Measurements from ENCODE around the gene STK32C. TPM values are rescaled to one million over a fixed set of nuclear protein-coding genes. Genes with fewer than 3 reads are reported as not detected.
"Not testable (repeated sequence)": the region's sequence is repeated elsewhere in the genome, so short reads cannot be mapped to it uniquely, and the experiment has no call there.

The STK32C gene
- total RNA-seq, 1 experiment from 2014 or later = 5.5 TPM

DNA sequence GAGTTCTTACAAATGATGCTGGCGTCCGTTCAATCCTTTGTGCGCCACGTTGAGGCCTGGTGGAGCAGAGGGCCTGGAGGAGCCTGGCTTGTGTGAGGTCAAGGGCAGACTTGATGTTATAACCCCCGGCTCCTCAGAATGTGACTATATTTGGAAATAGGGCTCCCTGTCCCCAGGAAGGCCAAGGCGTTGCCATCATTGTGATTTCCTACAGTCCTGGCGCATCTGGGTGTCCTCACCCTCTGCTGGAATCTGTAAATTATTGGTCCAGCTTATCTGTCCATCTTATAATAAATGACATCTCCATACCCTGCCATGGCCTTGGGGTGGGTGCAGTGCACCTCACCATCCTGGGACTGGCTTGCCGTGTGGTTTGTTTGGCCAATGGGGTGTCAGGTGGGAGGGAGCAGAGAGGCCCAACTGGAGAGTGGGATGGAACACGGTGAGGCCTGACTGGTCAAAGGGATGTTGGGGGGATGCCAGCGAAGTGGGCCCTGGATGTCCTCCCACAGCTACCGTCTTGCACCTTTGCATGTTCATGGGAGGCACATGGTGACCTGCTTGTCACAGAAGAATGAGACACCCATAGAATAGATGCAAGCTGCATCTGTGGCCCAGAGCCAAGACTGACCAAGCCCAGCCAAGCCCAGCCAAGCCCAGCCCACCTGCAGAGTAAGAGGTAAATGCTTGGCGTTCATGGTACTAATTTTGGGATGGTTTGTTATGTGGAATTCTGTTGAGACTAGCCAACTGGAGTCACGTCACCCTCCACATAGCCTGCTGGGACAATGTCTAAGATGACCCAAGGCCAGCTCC lies 13.1 kb upstream of the STK32C start:
- Histone ChIP-seq H3K27me3 (replicated peaks) (no peaks in the 10 kb centered on the region), H3K4me1 (replicated peaks) (peaks cover 27% of the 10 kb centered on the region), H3K36me3 (peaks cover 16% of the 10 kb centered on the region), H3K27ac (peak overlapping the region; percentile 84), H3K4me3 (no peak overlapping the region), H3K9me3 (replicated peaks) (0 out of 2 replicates have a peak, but pooled peaks cover 2% of the 10 kb centered on the region)
- no peak for DNase-seq (ENCODE audit: low read depth in 1 of 2, low spot score in 2 of 2)

DNA sequence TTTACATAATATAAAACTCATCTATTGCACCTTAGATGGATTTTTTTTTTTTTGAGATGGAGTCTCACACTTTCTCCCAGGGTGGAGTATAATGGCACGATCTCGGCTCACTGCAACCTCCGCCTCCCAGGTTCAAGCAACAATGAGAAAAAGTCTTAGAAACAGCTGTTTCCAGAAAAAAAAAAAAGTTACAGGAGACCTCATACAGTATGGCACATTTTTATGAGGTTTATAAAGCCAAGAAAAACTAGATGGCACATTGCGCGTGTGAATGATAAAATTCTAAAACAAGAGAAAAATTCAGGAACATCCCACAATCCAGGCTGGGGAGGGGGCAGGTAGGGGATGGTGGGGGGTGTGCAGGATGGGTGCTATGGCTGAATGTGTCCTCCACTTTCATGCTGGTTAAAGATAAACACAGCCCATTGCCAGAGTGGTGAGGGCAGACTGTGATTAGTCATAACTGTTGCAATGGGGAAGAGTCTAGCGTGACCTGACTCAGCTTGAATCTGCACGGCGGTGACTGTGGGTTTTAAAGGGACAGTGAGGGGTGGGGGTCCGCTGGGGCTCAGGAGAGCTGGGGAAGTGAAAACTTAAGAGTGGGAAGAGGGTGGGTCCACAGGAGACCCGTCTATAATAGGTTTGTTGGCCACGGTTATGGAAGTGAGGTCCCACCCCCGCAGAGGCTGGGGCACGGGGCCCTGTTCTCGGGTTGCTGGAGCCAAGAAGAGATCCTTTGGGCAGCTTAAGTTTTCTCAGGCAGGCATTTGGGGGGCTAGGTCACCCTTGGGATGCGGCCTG lies 12.3 kb upstream of the STK32C start:
- H3K27me3 ChIP-seq (replicated peaks) = no peaks in the 10 kb centered on the region
- H3K27ac ChIP-seq = peak overlapping the region; percentile 84
- H3K4me3 ChIP-seq = no peak overlapping the region
- peaks cover 25% of the 10 kb centered on the region for H3K4me1 ChIP-seq (replicated peaks)
- H3K9me3 ChIP-seq (replicated peaks) = 0 out of 2 replicates have a peak, but pooled peaks cover 2% of the 10 kb centered on the region
- H3K36me3 ChIP-seq = peaks cover 13% of the 10 kb centered on the region
- peak; percentile 71 to 84 for DNase-seq (ENCODE audit: low read depth in 1 of 2, low spot score in 2 of 2)

DNA sequence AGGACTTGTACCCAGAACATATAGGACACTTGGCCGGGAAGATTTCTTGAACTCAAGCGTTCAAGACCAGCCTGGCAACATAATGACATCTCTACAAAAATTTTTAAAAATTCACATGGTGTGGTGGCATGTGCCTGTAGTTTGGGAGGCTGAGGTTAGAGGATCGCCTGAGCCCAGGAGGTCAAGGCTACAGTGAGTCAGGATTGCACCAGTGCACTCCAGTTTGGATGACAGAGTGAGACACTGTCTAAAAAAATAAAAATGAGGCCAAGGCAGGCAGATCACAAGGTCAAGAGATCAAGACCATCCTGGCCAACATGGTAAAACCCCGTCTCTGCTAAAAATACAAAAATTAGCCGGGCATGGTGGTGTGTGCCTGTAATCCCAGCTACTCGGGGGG lies 9.7 kb upstream of the STK32C start:
- H3K27me3 ChIP-seq (replicated peaks); H3K9me3 ChIP-seq (replicated peaks); H3K27ac ChIP-seq; H3K36me3 ChIP-seq; H3K4me3 ChIP-seq; DNase-seq (ENCODE audit: low read depth in 1 of 2, low spot score in 2 of 2): not testable (repeated sequence)
- peaks cover 25% of the 10 kb centered on the region for H3K4me1 ChIP-seq (replicated peaks)

DNA sequence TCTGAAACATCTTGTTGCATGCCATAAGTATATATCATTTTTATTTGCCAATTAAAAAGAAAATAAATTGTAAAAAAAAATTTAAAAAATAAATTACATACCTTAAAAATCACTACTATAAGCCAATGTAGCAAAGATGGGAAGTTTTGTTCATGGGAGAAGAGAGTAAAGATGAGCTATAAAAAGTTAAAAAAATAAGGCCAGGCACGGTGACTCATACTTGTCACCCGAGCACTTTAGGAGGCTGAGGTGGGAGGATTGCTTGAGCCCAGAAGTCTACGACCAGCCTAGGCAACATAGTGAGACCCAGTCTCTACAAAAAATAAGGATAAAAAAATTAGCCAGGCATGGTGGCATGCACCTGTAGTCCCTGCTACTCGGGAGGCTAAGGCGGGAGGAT lies 8.4 kb upstream of the STK32C start:
- Histone ChIP-seq H3K9me3 (replicated peaks) (0 out of 2 replicates have a peak, but pooled peaks cover 2% of the 10 kb centered on the region), H3K27me3 (replicated peaks) (no peaks in the 10 kb centered on the region), H3K4me3 (no peak overlapping the region), H3K4me1 (replicated peaks) (peaks cover 25% of the 10 kb centered on the region), H3K36me3 (no peaks in the 10 kb centered on the region), H3K27ac (no peak overlapping the region)
- DNase-seq (ENCODE audit: low read depth in 1 of 2, low spot score in 2 of 2) = no peak

DNA sequence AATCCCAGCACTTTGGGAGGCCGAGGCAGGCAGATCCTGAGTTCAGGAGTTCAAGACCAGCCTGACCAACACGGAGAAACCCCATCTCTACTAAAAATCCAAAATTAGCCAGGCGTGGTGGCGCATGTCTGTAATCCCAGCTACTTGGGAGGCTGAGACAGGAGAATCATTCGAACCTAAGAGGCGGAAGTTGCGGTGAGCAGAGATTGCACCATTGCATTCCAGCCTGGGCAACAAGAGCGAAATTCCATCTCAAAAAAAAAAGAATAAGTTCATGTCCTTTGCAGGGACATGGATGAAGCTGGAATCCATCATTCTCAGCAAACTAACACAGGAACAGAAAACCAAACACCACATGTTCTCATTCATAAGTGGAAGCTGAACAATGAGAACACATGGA lies 7.1 kb upstream of the STK32C start:
- not testable (repeated sequence) for H3K27ac ChIP-seq; H3K9me3 ChIP-seq (replicated peaks); H3K27me3 ChIP-seq (replicated peaks); DNase-seq (ENCODE audit: low read depth in 1 of 2, low spot score in 2 of 2); H3K36me3 ChIP-seq; H3K4me3 ChIP-seq
- peaks cover 14% of the 10 kb centered on the region for H3K4me1 ChIP-seq (replicated peaks)

- no peak overlapping the region for H3K27ac ChIP-seq
- no peak for DNase-seq (ENCODE audit: low read depth in 1 of 2, low spot score in 2 of 2)
- no peaks in the 10 kb centered on the region for H3K36me3 ChIP-seq
- H3K27me3 ChIP-seq (replicated peaks) = no peaks in the 10 kb centered on the region
- no peaks in the 10 kb centered on the region for H3K9me3 ChIP-seq (replicated peaks)
- H3K4me3 ChIP-seq = no peak overlapping the region
- H3K4me1 ChIP-seq (replicated peaks) = peaks cover 9% of the 10 kb centered on the region
Observed at GRCh38 chr10:132314336-132314735, 6.6 kb upstream of the STK32C start.

DNA sequence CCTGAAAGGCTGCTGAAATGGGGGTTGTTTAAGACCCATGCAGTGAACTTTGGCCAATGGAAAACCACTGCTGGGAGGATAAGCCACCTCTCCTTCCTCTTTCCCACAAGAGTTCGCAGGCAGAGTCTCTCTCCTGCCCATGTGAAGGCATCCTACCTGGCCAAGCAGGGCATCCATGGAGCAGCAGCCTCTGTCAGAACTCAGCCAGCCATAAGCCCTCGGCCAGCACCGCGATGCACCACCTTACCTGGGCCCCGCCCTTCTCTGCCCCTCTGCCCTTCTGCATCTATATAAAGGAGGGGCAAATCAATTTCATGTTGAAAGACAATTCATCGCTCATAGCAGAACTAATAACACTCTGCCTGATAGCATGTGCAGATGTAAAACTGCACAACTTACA lies 6.1 kb upstream of the STK32C start:
- Histone ChIP-seq H3K9me3 (replicated peaks) (no peaks in the 10 kb centered on the region), H3K4me3 (no peak overlapping the region), H3K4me1 (replicated peaks) (peaks cover 4% of the 10 kb centered on the region), H3K27me3 (replicated peaks) (no peaks in the 10 kb centered on the region), H3K36me3 (no peaks in the 10 kb centered on the region), H3K27ac (no peak overlapping the region)
- no peak for DNase-seq (ENCODE audit: low read depth in 1 of 2, low spot score in 2 of 2)

DNA sequence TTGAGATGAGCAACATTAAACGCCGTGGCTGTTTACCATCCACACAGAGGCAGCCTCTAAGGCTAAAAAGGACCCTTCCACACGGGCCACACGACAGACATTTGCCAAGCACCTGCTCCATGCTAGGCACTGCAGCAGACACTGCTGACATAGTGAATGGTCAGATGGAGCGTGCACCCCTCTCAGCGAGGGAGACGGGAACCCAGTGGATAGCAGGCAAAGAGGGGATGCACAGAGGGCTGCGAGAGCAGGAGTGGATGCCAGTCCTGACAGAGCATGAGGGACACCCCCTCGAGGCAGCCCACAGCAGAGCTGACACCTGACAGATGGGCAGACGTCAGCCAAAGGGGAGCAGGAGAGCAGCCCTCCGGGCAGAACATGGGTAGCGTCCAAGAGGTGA lies 5.6 kb upstream of the STK32C start:
- H3K27me3 ChIP-seq (replicated peaks) = no peaks in the 10 kb centered on the region
- no peaks in the 10 kb centered on the region for H3K36me3 ChIP-seq
- DNase-seq (ENCODE audit: low read depth in 1 of 2, low spot score in 2 of 2) = no peak
- peaks cover 5% of the 10 kb centered on the region for H3K4me1 ChIP-seq (replicated peaks)
- no peak overlapping the region for H3K4me3 ChIP-seq
- no peaks in the 10 kb centered on the region for H3K9me3 ChIP-seq (replicated peaks)
- H3K27ac ChIP-seq = no peak overlapping the region

- Histone ChIP-seq H3K4me1 (replicated peaks) (peaks cover 15% of the 10 kb centered on the region), H3K27ac (no peak overlapping the region), H3K9me3 (replicated peaks) (peaks cover 3% of the 10 kb centered on the region; the same call in 1 of the 2 replicates), H3K36me3 (no peaks in the 10 kb centered on the region), H3K4me3 (no peak overlapping the region), H3K27me3 (replicated peaks) (peaks cover 10% of the 10 kb centered on the region)
- no peak for DNase-seq (ENCODE audit: low read depth in 1 of 2, low spot score in 2 of 2)
Observed at GRCh38 chr10:132311338-132311939, 3.7 kb upstream of the STK32C start.

DNA sequence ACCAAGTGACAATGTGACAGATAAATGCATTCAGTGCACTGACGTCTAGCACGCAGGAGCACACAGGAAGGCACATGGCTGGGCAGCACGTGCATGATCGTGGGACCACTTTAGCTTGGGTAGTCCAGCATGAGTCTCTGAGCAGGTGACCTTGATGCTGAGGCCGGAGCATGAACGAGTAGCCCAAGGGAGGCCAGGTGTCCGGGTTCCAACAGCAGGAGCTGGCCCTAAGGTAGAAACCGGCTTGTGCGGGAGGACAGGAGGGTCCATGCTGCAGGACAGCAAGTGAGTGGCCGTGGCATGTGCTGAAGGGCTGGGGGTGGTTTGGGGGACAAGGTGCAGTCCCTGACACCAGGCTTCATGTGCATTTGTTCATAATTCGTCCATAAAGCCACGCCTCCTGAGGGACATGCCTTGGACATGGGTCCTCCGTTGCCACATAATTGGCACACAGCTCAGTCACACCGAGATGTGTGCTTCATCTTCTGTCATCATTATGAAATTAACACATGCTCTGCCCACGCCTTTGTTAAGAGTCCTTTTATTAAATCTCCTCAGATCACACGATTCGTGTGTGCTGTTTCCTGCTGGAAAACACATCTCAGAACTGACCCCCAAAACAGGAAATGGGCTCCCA lies 3.1 kb upstream of the STK32C start:
- H3K9me3 ChIP-seq (replicated peaks) = peaks cover 9% of the 10 kb centered on the region
- no peak overlapping the region for H3K27ac ChIP-seq
- no peak for DNase-seq (ENCODE audit: low read depth in 1 of 2, low spot score in 2 of 2)

DNA sequence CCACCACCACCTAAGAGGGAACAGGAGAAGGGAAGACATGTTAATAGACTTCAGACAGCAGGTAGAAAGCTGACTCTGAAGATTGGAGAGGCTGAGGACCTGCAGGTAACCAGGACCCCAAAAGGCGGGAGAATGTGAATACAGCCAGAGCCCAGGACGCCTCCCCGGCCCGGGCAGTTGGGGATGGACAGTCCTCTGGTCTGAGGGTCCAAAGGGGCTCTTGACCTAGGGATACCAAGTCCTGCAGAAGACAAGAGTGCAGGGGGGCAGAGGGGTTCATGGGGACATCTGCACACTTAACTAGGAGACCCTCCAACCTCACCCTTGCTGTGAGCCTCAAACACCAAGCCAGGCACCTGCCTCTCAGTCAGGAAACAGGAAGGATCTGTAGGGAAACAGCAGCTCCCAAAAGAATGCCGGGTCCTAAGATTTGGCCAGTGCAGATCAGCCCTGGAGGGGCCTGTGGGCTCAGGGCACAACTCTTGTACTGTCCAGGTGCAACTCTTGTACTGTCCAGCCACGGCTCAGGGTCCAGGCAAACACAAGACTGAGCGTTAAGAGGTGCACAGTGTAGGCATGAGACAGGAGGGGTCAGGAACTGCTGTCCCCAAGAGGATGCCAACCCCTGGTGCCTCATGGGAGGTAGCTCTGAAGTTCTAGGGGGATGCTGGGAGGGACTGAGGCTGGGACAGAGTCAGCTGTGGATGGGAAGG lies 2.3 kb upstream of the STK32C start:
- Histone ChIP-seq H3K4me3 (no peak overlapping the region), H3K27ac (no peak overlapping the region), H3K9me3 (replicated peaks) (peaks cover 12% of the 10 kb centered on the region), H3K36me3 (no peaks in the 10 kb centered on the region), H3K4me1 (replicated peaks) (peaks cover 15% of the 10 kb centered on the region), H3K27me3 (replicated peaks) (peaks cover 23% of the 10 kb centered on the region)
- DNase-seq (ENCODE audit: low read depth in 1 of 2, low spot score in 2 of 2) = no peak

More for the DNA sequence above, 3.1 kb upstream of the STK32C start:
- Histone ChIP-seq H3K4me1 (replicated peaks) (peaks cover 15% of the 10 kb centered on the region), H3K27me3 (replicated peaks) (peaks cover 16% of the 10 kb centered on the region), H3K4me3 (no peak overlapping the region), H3K36me3 (no peaks in the 10 kb centered on the region)

DNA sequence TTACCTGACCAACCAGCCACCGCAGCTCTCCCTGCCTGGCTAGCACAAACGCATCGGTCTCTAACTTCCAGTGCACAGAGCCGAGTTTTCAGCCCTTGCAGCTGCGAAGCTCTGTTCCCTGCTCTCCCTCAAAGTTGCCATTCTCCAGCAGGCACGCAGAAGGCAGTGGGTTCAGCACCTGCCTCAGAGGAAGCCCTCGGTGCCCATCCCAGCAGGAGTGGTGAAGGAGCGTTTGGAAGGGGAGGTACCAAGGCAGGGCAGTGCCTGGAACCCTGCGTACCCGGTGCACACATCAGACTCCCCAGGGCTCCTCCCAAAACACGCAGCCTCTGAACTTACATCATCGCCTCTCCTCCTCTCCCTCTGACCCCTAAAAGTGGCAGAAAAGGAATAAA lies 1.7 kb upstream of the STK32C start:
- DNase-seq (ENCODE audit: low read depth in 1 of 2, low spot score in 2 of 2) = no peak
- Histone ChIP-seq H3K4me1 (replicated peaks) (peaks cover 15% of the 10 kb centered on the region), H3K27me3 (replicated peaks) (peaks cover 28% of the 10 kb centered on the region), H3K9me3 (replicated peaks) (peaks cover 12% of the 10 kb centered on the region), H3K27ac (no peak overlapping the region), H3K36me3 (no peaks in the 10 kb centered on the region), H3K4me3 (no peak overlapping the region)

Measured in SJSA1 (cell line).